Thyroid gland (tissue), 4 donors: ENCODE results near the gene DDHD1.

ENCODE experiments used
- CTCF ChIP-seq, 6 experiments: fragments of 200-600 bp in 3 of 6; fragments of 450-650 bp in 3 of 6; sonication (generic) in 3 of 6; IDR thresholded peaks; one replicate each; pipeline ENCODE4 v1.5.1; 2016 to 2019; ENCODE audit warnings: antibody characterized with exemption in 6 of 6, mild to moderate bottlenecking in 2 of 6, inconsistent platforms in 1 of 6, moderate library complexity in 1 of 6
- POLR2A ChIP-seq, 2 donors: fragments of 450-650 bp; IDR thresholded peaks; one replicate each; pipeline ENCODE4 v1.6.1; 2017; ENCODE audit warnings: antibody characterized with exemption in 2 of 2, mild to moderate bottlenecking in 2 of 2, moderate library complexity in 1 of 2

DNA sequence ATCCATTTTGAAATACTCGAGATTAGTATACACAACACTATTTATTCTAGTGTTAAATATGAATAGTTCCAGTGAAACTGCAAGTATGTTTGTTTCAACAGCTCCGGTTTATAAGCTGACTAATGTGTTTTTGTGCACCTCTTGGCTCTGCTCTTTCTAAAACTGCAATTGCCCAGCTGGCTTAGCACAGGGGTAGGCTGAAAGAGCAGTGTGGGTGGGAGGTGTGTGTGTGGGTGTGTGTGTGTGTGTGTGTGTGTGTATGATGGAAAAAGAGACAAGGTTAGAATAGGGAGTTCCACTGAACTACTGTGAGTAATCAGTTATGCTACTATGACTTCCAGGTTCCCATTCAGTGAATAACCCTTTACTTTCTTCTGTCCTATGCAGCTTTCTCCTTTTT, 37.8 kb upstream of the DDHD1 start:
- TF ChIP-seq POLR2A (IDR thresholded peaks at IDR 0.05), result no peak
- no peak for TF ChIP-seq CTCF (IDR thresholded peaks at IDR 0.05)
